ENCODE data around the gene ADGB.
"Not testable (repeated sequence)": the region's sequence is repeated elsewhere in the genome, so short reads cannot be mapped to it uniquely, and the experiment has no call there.

The ADGB gene

GRCh38 chr6:146819596-146820320 is 221.0 kb downstream of the ADGB start:
- DNase-seq (ENCODE audit: low read depth in 2 of 2): no peak

DNA sequence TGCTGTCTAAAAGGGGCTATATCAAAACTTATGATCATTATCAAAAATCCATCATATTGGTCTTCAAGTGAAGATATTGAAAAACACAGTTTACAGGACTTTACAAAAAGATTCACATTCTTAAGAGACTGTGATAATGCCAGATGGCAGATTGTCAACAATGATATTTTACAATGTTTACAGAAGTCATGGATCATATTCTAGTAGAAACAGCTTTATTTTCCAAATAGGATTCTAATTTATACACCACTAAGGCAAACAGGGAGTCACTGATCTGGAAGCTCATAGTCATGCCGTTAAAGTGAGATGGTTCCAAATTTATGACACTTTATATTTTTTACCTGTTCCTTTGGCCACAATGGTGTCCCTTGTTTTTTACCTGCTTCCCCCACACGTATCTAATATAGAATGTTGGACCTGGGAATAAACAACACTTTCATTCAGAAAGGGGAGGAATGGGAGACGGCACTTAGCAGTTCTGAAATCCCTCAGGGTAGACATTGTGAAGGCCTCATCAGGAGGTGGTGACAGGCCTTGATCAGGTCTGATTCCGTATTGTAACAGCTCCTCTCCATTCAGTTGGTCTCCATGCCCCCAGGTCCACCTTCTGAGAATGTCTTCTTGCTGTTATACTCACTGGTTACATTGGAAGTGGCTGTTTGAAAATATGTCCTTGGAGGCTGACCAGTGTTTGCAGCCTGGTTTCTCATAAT is 228.6 kb downstream of the ADGB start:
- DNase-seq (ENCODE audit: low read depth in 2 of 2): no peak

DNA sequence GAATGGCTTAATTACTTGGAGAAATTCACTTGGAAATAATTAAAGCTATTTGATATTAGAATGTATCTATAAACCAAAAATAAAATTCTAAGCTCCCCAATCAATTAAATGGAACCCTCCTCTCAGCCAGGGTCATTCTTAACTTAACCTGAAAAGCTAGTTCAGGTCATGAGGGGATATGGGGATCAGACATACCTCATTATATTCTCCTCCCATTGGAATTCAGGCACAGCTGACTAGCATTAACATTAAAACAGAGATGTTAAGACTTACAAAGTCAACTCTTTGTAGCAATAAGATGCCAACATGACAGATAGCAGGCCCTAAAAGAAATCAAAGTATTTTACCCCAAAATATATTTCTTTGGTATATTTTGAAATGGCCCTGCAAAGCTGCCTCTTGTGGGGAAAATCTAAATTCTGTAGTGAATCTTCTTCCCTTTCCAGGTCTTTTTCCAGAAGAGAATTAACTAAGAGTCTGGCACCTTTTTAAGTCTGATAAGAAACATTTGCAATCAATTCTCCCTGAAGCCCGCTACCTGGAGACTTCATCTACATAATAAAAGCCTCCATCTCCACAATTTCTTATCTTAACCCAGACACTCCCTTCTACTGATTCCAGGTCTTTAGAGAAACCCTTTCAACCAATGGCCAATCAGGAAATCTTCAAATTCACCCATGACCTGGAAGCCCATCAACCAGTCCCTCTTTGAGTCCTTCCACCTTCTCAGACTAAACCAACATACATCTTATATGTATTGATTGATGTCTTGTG is 231.2 kb downstream of the ADGB start:
- DNase-seq (ENCODE audit: low read depth in 2 of 2): no peak

GRCh38 chr6:146833157-146833556 is 234.4 kb downstream of the ADGB start:
- no peak for DNase-seq (ENCODE audit: low read depth in 2 of 2)

GRCh38 chr6:146840216-146840615 is 241.4 kb downstream of the ADGB start:
- DNase-seq (ENCODE audit: low read depth in 2 of 2): no peak

DNA sequence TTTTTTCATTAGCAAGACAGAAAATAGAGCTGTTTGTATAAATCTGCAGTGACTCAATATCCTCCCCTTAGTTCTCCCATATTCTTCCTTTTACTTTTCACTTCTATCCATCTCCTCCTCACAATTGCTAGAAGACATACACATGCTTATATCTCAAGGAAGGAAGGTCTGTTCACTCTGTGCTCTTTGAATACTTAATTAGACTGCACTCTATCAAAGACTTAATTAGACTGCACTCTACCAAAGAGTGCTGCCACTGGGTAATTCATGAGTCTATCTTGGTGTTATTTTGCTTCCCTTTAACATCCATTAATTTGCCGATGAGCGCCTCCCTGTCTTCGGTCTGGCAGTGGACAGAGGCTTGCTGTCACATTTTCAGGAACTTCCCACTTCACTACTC is 241.9 kb downstream of the ADGB start:
- DNase-seq (ENCODE audit: low read depth in 2 of 2): no peak

DNA sequence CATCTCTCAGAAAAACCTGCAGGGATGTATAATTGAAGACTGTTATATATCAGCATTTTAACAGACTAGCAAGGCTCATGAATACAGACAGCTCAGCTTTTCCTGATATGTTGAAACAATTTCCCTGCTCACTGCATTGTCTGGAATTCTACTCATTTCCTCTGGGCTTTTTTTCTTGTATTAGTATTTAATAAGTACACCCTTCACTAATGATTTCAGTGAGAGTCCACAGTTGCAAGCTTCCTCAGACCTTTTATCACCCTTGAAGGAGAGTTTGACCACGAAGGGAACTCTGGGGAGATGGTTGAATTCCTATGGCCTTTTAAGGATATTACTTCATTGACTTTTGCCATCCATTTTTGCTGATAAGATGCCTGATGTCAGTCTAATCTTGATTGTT is 248.7 kb downstream of the ADGB start:
- no peak for DNase-seq (ENCODE audit: low read depth in 2 of 2)

GRCh38 chr6:146850238-146850896 is 251.6 kb downstream of the ADGB start:
- DNase-seq (ENCODE audit: low read depth in 2 of 2): no peak

DNA sequence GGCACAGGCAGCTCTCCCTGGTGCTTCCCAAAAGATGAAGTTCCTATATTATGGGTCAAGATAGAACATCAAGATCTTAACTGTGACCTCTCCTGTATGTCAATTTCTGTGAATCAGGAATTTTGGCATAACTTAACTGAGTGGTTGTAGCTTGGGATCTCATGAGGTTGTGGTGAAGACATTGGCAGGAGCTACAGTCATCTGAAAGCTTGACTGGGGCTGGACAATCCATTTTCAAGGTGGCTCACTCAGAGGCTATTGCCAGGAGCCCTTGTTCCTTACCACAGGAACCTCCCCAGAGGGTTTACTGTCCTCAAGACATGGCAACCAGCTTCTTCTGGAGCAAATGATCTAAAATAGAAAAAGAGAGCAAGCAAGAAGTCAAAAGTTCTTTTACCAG is 252.2 kb downstream of the ADGB start:
- DNase-seq (ENCODE audit: low read depth in 2 of 2): no peak

DNA sequence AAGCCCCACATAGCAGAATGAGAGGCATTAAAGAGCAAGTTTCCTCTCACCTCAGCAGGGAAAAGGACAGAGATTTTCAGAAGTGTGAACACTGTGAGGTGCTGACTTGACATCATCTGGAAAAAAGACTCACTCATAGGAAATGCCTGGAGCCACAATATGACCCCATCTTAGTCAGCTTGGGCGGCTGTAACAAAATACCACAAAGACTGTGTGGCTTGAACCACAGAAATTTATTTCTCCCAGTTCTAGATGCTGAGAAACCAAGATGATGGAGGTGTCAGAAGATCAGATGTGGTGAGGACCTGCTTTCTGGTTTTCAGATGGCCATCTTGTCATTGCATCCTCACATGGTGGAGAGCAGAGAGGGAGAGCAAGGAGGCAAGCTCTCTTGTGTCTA is 253.1 kb downstream of the ADGB start:
- DNase-seq (ENCODE audit: low read depth in 2 of 2): no peak

DNA sequence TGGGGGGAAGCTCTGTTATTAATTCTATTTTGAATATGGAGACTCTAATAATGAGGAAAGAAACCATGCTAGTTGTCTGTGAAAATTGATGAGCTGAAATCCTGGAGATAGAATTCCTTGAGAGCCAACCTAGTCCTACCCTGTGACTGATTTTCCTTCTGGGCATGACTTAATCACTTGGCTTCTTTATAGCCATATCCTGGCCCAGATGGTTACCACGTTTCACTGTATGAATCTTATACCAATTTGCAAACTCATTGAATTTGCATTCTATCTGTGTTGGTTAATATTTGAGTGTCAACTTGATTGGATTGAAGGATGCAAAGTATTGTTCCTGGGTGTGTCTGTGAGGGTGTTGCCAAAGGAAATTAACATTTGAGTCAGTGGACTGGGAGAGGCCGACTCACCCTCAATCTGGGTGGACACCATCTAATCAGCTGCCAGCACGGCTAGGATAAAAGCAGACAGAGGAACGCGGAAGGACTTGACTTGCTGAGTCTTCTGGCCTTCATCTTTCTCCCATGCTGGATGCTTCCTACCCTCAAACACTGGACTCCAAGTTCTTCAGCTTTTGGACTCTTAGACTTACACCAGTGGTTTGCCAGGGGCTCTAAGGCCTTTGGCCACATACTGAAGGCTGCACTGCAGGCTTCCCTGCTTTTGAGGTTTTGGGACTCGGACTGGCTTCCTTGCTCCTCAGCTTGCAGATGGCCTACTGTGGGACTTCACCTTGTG is 255.9 kb downstream of the ADGB start:
- not testable (repeated sequence) for DNase-seq (ENCODE audit: low read depth in 2 of 2)

DNA sequence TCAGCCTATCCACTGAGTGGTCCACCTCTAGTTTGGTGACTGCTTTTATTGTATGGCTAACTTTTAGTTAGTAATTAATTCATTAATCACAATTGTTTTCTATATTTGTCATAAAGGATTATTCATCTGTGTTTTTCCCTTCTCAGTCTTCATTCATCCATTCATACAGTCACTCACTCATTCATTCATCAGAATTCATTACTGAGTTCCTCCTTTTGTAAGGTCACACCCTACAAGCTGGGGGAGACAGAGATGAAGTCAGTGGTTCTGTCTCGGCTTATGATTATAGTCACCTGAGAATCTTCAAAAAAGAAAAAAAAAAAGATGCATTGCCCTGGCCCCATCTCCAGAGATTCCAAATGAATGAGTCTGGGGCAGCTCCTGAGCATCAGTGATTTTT is 257.1 kb downstream of the ADGB start:
- no peak for DNase-seq (ENCODE audit: low read depth in 2 of 2)

DNA sequence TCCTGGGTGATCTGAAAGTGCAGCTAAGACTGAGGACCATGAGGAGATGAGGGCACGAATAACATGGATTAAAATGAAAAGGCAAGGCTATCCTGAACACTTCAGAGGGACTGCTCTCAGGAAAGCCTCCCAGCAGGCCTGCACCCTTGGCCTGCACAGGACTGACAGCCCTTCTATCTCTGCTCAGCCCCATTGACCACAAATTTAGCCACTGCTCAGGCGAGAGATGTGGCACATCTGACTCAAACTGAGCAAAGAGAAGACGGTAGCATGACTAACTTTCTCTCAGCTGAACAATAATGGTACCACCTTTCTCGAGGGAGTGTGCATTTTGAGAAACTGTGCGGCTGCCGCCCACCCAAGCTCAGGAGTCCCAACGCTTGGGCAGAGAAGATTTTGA is 257.5 kb downstream of the ADGB start:
- DNase-seq (ENCODE audit: low read depth in 2 of 2): no peak

- DNase-seq (ENCODE audit: low read depth in 2 of 2): peak; percentile 34 to 41
These were observed 258.6 kb downstream of the ADGB start for GRCh38 chr6:146857180-146857979.

DNA sequence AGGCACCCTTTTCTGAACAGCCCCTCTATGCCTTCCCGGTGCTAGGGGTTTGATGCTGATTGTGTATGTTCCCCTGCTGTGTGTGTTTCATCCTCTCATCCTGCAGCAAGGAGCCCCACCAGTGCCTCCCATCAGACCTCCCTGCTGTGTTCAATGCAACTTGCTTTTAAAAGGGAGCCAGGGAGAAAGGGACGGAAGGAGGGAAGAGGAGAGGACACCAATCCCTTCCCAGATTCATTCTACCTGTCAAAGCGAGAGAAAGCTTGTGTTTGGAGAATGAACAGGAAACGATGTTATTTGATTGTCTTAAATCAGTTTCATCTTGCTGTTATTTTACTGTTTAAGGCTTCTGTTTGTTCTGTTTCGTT is 259.2 kb downstream of the ADGB start:
- DNase-seq (ENCODE audit: low read depth in 2 of 2): no peak

DNA sequence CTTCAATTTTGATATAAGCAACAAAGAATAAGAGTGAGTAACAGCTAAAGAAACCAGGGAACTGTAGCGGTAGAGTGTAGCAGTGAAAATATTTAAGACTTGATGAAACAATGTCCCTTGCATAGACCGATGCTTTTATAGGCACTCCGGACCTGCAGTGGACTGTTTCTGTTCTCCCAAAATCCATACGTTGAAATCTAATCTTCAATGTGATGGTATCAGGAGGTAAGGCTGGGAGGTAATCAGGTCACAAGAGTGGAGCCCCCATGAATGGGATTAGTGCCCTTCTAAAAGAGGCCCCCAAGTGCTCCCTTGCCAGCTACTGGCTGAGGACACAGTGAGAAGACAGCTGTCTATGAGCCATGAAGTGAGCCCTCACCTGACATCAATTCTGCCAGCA is 260.4 kb downstream of the ADGB start:
- DNase-seq (ENCODE audit: low read depth in 2 of 2): no peak

DNA sequence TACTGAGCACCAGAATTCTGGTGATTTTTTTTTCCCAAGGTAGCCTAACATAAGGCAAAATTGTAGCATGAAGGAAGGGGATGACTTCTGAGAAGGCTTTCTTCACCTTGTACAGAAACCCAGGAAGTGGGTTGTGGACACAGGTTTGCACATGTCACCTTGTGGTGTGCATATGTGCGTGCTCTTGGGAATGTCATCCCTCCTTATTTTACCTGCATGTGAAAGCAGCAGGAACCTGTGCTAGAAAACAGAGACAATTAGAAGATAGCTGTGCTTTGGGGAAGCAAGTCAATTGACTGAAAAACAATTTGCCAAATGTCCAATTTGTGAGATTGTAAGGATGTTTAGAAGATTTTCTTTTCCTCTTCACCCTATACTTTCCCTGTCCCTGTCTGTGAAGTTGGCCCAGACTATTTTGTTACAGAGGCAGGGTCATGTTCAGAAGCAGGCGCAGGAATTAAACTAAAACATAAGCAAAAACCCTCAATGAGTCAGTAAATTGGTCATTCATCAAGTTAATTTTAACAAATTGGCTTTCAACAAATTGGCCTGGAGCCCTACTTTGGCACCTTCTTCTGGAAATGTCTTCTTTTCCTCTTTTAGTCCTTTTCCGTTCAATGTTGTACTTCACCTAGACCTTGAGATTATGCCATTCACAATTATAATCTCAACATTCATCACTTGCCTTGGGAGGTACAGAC is 261.2 kb downstream of the ADGB start:
- no peak for DNase-seq (ENCODE audit: low read depth in 2 of 2)

DNA sequence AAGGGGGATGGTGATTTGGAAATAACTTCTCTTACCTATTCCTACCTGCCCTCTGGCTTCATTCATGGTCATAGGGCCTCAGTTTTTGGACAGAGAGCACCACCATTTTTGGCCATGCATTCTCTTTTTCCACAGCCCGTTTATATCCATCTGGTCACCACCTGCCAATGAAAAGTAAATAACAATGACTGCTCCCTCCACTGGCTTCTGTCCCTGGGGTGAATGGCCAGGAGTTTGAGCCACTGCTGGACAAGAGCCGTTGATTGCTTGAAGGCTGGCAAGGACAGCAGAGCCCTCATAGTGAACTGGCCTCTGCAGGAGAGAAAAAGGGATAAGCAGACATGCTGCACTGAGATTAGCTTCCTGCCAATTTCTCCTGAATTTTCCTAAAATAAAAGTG is 261.8 kb downstream of the ADGB start:
- no peak for DNase-seq (ENCODE audit: low read depth in 2 of 2)

DNA sequence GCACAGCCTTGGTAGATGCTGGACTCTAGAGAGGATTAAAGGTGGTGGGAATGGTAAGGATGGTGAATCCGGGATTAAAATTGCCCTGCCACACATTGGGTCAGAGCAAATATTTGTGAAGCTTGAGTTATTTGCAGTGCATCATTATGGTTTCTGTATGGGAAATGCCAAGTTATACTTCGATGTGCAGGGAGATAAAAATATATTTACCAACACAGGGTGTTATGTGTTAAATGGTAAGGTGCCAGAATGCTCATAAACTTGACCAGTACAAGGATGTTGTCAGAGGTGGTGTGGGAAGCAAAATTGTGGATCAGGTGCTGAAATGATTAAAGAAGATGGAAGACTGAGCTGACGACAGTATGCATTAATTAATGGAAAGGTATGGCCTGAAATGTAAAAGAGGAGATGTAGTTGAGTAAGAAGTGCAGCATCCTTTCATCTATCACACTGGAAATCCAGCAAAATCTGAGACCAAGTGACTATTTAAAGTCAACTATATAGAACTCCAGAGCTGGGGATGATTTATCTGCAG is 262.3 kb downstream of the ADGB start:
- DNase-seq (ENCODE audit: low read depth in 2 of 2): no peak

GRCh38 chr6:146861716-146862115 is 262.9 kb downstream of the ADGB start:
- no peak for DNase-seq (ENCODE audit: low read depth in 2 of 2)
